Nucleus accumbens (tissue), 56 donors: Measurements from ENCODE around the gene ZNF70.
A peak's percentile ranks its signal among the peaks of the same experiment; 100 is the strongest.

Experiments
- DNase-seq, 56 donors: peaks; one replicate each; lab custom pipeline; 2025; lab: John Stamatoyannopoulos, UW

ZNF70 gene

GRCh38 chr22:23697031-23697970 lies 53.6 kb downstream of the ZNF70 start:
- peak in 1 of 56 donors; percentile 3 for DNase-seq

GRCh38 chr22:23696326-23696851 lies 54.5 kb downstream of the ZNF70 start:
- DNase-seq: no peak

- no peak for DNase-seq
Observed at GRCh38 chr22:23695571-23696325, 55.2 kb downstream of the ZNF70 start.

GRCh38 chr22:23695141-23695540 lies 55.8 kb downstream of the ZNF70 start:
- no peak for DNase-seq

- DNase-seq: no peak
Observed at GRCh38 chr22:23693979-23694680, 56.8 kb downstream of the ZNF70 start.

- no peak for DNase-seq
Observed at GRCh38 chr22:23692598-23693291, 58.2 kb downstream of the ZNF70 start.

GRCh38 chr22:23691748-23692423 lies 59.0 kb downstream of the ZNF70 start:
- no peak for DNase-seq

GRCh38 chr22:23690713-23691112 lies 60.2 kb downstream of the ZNF70 start, which contains the start of gene RGL4:
Gene RGL4, plus strand, starts transcription at chr22:23691013. Its CDS starts 1,018 bp downstream, at chr22:23692031.
- no peak for DNase-seq

GRCh38 chr22:23689414-23689813 lies 61.5 kb downstream of the ZNF70 start:
- DNase-seq: no peak
